Right renal cortex interstitium (tissue), 3 donors: ENCODE data around the gene KRTAP4-16. TPM values are rescaled to one million over a fixed set of nuclear protein-coding genes. Genes with fewer than 3 reads are reported as not detected.

ENCODE experiments used
- polyA plus RNA-seq, 3 donors: library from polyadenylated mRNA; unstranded; fragments of 120-200 nt; gene quantifications; one replicate each; pipeline ENCODE4 v1.2.1, GENCODE V29; 2013; ENCODE audit not compliant: insufficient read length in 3 of 3

Gene KRTAP4-16
- polyA plus RNA-seq, 3 donors = not detected

Other genes with a start within 250 kb of the KRTAP4-16 start
- gene KRT12, start 235.0 kb downstream of the KRTAP4-16 start, polyA plus RNA-seq = not detected
- gene KRT20, start 217.0 kb downstream of the KRTAP4-16 start, polyA plus RNA-seq = under 1 TPM in 2 of 3 donors, not detected in 1; 0.17 to 0.37 TPM
- 1 to 10 TPM in 2 of 3 donors, under 1 TPM in 1; 0.45 to 2.2 (median 2.0) TPM for gene KRT23, start 164.6 kb downstream of the KRTAP4-16 start, polyA plus RNA-seq
- gene KRT39, start 135.3 kb downstream of the KRTAP4-16 start, polyA plus RNA-seq = not detected
- not detected for gene KRT40, start 117.9 kb downstream of the KRTAP4-16 start, polyA plus RNA-seq
- gene KRTAP3-3, start 108.0 kb downstream of the KRTAP4-16 start, polyA plus RNA-seq = not detected
- not detected for gene KRTAP3-2, start 102.3 kb downstream of the KRTAP4-16 start, polyA plus RNA-seq
- not detected for gene KRTAP3-1, start 93.1 kb downstream of the KRTAP4-16 start, polyA plus RNA-seq
- not detected for gene KRTAP1-5, start 75.0 kb downstream of the KRTAP4-16 start, polyA plus RNA-seq
- not detected for gene KRTAP1-4, start 72.0 kb downstream of the KRTAP4-16 start, polyA plus RNA-seq
- not detected for gene KRTAP1-3, start 67.3 kb downstream of the KRTAP4-16 start, polyA plus RNA-seq
- gene KRTAP1-1, start 60.8 kb downstream of the KRTAP4-16 start, polyA plus RNA-seq = not detected
- not detected for gene KRTAP2-1, start 54.9 kb downstream of the KRTAP4-16 start, polyA plus RNA-seq
- gene KRTAP2-2, start 47.0 kb downstream of the KRTAP4-16 start, polyA plus RNA-seq = not detected
- gene KRTAP2-3, start 42.1 kb downstream of the KRTAP4-16 start, polyA plus RNA-seq = not detected
- gene KRTAP2-4, start 36.3 kb downstream of the KRTAP4-16 start, polyA plus RNA-seq = not detected
- not detected for gene KRTAP4-7, start 18.1 kb downstream of the KRTAP4-16 start, polyA plus RNA-seq
- not detected for gene KRTAP4-8, start 4.1 kb downstream of the KRTAP4-16 start, polyA plus RNA-seq
- gene KRTAP4-9, start 3.2 kb upstream of the KRTAP4-16 start, polyA plus RNA-seq = not detected
- gene KRTAP4-11, start 16.2 kb upstream of the KRTAP4-16 start, polyA plus RNA-seq = not detected
- not detected for gene KRTAP4-12, start 22.0 kb upstream of the KRTAP4-16 start, polyA plus RNA-seq
- gene KRTAP4-6, start 38.3 kb upstream of the KRTAP4-16 start, polyA plus RNA-seq = not detected
- gene KRTAP4-5, start 47.6 kb upstream of the KRTAP4-16 start, polyA plus RNA-seq = not detected
- gene KRTAP4-4, start 58.5 kb upstream of the KRTAP4-16 start, polyA plus RNA-seq = not detected
- gene KRTAP4-3, start 66.0 kb upstream of the KRTAP4-16 start, polyA plus RNA-seq = not detected
- not detected for gene KRTAP4-2, start 76.0 kb upstream of the KRTAP4-16 start, polyA plus RNA-seq
- gene KRTAP4-1, start 82.7 kb upstream of the KRTAP4-16 start, polyA plus RNA-seq = not detected
- not detected for gene KRTAP9-1, start 87.7 kb upstream of the KRTAP4-16 start, polyA plus RNA-seq
- gene KRTAP9-2, start 124.4 kb upstream of the KRTAP4-16 start, polyA plus RNA-seq = not detected
- not detected for gene KRTAP9-3, start 130.2 kb upstream of the KRTAP4-16 start, polyA plus RNA-seq
- gene KRTAP9-8, start 135.8 kb upstream of the KRTAP4-16 start, polyA plus RNA-seq = not detected
- gene KRTAP9-4, start 147.5 kb upstream of the KRTAP4-16 start, polyA plus RNA-seq = not detected
- not detected for gene KRTAP9-9, start 153.2 kb upstream of the KRTAP4-16 start, polyA plus RNA-seq
- under 1 TPM; 0.10 to 0.14 (median 0.11) TPM for gene KRTAP9-6, start 163.2 kb upstream of the KRTAP4-16 start, polyA plus RNA-seq
- gene KRTAP9-7, start 173.5 kb upstream of the KRTAP4-16 start, polyA plus RNA-seq = not detected
- not detected for gene KRTAP29-1, start 200.6 kb upstream of the KRTAP4-16 start, polyA plus RNA-seq
- gene KRTAP16-1, start 207.1 kb upstream of the KRTAP4-16 start, polyA plus RNA-seq = not detected
- not detected for gene KRTAP17-1, start 213.5 kb upstream of the KRTAP4-16 start, polyA plus RNA-seq
- gene KRT33A, start 248.6 kb upstream of the KRTAP4-16 start, polyA plus RNA-seq = not detected